HG03060 (cell line): ENCODE measurements around the gene SCAMP1.
A peak's percentile ranks its signal among the peaks of the same experiment; 100 is the strongest.
"Not testable (repeated sequence)": the region's sequence is repeated elsewhere in the genome, so short reads cannot be mapped to it uniquely, and the experiment has no call there.

Source experiments
- ATAC-seq: cut with Tn5 transposase; IDR thresholded peaks from one replicate; pipeline ENCODE4 v1.9.1; 2021; ENCODE audit warnings: low read depth, moderate number of reproducible peaks; ENCODE audit not compliant: unreplicated experiment

Gene SCAMP1

DNA sequence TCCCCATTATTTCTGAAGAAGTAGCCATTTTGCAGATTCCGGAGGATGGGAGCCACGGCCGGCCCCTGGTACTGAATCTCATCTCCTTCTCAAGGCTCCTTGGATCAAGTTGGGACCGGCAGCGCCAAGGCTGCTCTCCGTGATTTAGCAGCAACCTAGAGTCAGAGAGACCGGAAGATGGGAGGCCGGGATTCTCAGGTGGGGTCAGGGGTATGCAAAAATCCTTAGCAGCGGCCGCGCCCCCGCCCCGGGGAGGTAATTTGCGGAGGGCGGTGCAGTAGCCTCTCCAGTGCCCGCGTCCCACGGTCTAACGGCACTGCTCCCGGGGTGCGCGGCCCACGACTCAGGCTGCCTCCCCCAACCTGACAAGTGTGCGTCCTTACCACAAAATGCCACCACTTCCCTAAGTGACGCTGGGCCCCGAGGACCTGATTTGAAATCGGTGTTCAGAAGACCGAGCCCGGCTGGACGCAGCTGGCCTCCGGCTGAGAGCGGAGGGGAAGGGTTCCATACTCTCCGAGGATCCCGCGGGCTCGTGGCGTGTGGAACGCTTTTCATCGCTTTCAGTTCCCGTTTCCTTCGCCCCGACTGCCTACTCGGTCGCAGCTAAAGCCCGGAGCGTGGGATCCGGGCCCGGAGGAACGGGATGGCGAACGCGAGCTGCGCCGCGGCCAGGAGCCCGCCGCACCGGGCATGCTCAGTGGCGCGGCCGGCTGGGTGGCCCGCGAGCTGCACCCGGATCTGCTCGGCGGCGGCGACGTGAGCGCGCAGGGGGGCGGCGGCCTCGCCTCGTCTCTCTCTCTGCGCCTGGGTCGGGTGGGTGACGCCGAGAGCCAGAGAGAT lies at the start of gene SCAMP1:
TSS of gene SCAMP1 (plus strand) at position 787 of the 843 bp plus-strand sequence. CDS start at position 842, 55 bp downstream.
- peak; percentile 45 for ATAC-seq

DNA sequence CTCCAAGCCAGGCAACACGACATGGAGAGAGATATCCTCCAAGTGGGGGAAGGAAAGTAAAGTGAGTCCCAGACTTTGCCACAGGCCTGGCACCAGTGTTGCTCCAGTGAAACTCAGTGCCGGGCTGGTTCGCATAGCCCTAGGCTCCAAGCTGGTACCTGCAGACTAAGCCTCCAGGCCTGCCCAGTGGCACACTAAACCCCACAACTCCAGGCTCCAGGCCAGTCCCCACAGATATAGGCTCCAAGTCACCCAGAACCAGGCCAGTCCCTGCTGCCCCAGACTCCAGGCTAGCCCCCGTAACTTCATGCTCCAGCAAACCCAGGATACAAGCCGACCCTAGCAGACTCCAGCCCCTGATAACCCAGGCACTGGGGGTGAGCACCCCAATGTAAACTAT lies 42.9 kb upstream of the SCAMP1 start:
- ATAC-seq: no peak

DNA sequence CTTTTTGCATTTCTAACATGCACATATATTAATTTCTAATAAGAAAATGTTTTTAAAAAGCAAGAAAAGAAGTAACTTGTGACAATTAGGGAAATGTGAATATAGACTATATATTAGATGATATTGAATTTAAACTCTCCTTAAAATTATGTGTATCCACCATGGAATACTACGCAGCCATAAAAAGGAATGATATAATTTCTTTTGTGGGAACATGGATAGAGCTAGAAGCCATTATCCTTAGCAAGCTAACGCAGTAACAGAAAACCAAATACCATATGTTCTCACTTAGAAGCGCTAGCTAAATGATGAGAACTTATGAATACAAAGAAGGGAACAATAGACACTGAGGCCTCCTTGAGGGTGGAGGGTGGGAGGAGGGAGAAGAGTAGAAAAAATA lies 42.1 kb upstream of the SCAMP1 start:
- ATAC-seq: no peak

GRCh38 chr5:78320401-78320800 lies 40.0 kb upstream of the SCAMP1 start:
- no peak for ATAC-seq

DNA sequence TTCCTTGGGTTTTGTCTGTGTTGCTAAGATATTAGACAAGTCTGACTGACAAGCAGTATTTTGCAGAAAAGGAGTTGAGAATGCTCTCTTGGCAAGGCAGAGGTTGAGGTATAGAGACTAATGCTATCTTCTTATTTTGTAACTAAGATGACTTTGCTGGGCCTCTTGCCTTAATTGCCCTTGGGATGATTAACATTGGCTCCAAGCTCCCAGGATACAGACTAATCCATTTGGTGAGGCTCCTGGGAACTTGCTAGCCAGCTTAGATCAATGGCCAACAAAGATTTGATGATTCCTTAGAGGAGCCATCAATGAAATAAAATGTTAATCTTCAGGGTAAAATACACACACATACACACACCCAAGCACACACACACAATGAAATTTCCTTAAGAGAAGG lies 37.2 kb upstream of the SCAMP1 start:
- no peak for ATAC-seq

DNA sequence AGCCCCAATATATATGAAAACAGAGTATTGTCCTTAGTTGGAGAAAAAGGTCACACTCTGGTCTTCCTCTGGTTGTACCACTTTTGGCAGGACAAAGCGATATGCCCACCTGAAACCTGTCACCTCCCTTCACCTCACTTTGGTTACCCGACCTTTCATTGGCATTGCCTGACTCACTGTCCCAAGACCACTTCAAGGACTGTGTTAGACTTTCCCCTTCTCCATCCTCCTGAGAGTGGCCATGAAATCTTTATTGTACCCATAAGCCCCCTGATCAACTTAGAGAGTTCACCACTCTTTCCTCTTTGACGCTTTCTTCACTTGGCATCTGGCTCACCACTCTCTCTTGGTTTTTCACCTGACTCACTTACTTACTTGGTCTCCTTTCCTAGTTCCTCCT lies 33.5 kb upstream of the SCAMP1 start:
- no peak for ATAC-seq

DNA sequence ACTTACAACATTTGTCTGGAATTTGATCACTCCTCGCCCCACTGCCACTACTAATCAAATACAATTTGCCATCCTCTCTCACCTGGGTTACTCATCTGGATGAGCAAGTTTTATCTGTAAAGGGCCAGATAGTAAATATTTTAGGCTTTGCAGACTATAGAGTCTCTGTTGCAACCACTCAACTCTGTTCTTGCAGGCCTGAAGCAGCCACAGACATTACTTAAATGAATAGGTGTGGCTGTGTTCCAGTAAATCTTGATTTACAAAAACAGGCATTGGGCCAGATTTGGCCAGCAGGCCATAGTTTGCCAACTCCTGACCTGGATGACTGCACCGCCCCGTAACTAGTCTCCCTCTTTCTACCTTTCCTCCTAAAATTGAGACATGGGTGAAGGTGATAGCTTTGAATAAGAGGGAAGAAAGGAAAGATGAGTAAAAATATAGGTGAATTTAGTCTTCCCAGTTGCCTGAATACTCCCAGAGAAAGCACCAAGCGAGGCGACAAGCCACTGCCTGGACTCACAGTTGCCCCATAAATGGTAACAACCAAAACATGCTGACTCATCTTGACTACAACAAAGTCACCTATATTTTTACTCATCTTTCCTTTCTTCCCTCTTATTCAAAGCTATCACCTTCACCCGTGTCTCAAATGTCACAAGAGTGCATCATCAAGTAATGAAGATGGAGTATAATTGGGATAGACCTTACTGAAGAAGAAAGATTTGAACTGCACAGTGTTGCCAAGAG lies 32.5 kb upstream of the SCAMP1 start:
- no peak for ATAC-seq

- no peak for ATAC-seq
Measured at GRCh38 chr5:78328585-78329173, 31.7 kb upstream of the SCAMP1 start.

GRCh38 chr5:78331523-78332080 lies 28.8 kb upstream of the SCAMP1 start:
- ATAC-seq: no peak

GRCh38 chr5:78334811-78335210 lies 25.6 kb upstream of the SCAMP1 start:
- no peak for ATAC-seq

GRCh38 chr5:78335976-78336375 lies 24.4 kb upstream of the SCAMP1 start:
- no peak for ATAC-seq

DNA sequence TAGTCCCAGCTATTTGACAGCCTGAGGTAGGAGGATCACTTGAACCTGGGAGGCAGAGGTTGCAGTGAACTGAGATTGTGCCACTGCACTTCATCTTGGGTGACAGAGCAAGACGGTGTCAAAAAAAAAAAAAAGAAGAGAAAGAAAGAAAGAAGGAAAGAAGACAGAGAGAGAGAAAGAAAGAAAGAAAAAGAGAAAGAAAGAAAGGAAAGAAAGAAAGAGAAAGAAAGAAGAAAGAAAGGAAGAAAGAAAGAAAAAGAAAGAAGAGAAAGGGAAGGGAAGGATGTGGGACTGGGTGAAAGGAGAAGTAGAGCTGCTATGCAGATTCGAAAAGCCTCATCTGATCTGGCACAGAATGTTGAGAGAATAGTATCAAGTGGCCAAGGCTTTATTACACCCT lies 23.7 kb upstream of the SCAMP1 start:
- no peak for ATAC-seq

DNA sequence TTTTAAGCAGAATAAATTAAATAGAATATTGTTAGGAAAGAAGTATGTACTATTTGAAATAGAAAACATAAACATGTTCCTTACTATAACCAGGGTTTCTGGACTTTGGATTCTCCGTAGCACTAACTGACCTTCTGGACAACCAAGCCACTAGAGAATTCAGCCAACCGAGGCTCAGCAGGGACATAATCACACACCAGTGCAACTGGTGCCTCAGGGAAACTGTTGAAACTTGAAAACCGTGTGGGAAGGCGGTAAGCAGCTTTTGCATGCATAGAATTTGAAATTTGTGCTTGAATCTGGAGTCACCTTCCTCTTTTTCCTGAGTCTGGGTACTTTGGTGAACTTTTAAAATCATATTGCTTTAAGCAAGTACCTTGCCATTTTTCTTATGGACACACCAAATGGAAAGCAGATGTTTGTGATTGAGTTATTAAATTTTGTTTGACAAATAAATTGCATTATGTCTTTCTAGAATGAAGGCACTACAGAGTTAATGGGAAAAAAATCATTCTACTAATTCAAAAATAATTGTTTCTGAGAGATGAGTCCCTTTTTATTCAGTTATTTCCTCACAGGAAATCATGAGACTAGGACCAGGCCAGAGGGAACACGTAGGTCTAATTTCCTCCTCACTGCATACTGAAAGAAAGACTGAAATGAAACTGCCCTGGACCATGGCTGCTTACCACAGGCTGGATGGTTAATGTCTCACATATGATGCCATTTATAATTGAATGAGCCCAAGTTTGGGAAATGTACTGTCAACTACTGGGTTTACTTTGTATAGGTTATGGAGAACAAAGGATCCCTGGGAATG lies 20.6 kb upstream of the SCAMP1 start:
- no peak for ATAC-seq

GRCh38 chr5:78341440-78341839 lies 19.0 kb upstream of the SCAMP1 start:
- no peak for ATAC-seq

DNA sequence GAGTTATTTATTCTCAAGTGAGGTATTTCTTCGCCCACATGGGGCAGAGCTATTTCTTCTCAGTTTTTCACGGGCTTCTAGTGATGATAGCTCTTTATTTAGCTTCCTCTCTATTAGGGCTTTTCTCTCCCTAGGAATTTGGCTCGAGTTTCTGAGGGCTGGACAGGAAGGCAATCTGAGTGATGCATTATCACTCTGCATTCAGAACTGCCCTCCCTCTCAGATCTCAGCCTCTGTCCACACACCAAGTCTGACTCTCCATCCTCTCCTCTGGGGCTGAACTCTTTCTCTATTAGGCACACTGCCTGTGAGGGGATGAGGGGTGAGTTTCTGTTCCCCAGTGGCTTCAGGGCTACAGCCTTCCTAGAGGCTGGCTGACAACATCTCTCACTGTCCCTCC lies 14.9 kb upstream of the SCAMP1 start:
- no peak for ATAC-seq

DNA sequence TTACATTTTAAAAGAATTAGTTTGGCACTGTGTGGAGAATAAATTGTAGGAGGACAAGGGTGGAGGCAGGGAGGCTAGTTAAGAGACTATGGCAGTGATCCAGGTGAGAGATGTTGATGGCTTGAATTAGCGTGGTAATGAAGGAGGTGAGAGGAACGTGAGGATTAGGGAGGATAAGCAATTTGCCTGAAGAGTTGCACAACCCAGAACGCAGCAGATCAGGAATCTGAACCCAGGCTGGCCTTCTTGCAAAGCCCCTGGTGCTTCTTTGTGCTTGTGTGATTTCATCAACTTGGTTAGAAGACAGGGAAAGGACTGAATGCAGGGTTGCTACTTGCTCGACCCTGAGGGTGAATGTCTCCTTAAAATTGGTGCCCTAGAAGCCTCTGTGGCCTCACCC lies 6.9 kb upstream of the SCAMP1 start:
- no peak for ATAC-seq

GRCh38 chr5:78354066-78354670 lies 6.2 kb upstream of the SCAMP1 start:
- no peak for ATAC-seq

GRCh38 chr5:78355561-78355960 lies 4.9 kb upstream of the SCAMP1 start:
- ATAC-seq: no peak

DNA sequence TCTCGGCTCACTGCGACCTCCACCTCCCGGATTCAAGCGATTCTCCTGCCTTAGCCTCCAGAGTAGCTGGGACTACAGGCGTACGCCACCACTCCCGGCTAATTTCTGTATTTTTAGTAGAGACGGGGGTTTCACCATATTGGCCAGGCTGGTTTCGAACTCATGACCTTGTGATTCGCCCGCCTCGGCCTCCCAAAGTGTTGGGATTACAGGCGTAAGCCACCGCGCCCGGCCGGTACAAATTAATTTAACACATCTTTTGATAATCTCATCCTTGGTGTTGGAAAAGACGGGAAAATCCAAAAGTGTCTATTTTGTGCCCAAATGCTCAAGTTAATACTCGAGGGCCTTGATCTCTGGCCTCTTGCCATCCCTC lies 974 bp upstream of the SCAMP1 start:
- ATAC-seq: not testable (repeated sequence)

GRCh38 chr5:78360674-78360923 lies 182 bp downstream of the SCAMP1 start:
- ATAC-seq: peak; percentile 6
